Panc1 (cell line): ENCODE results near the gene RPL21. TPM values are rescaled to one million over a fixed set of nuclear protein-coding genes. Genes with fewer than 3 reads are reported as not detected.

Experiments used
- ATAC-seq: fragments of 200-7000 bp; cut with Tn5 transposase; 2 replicates; pipeline ENCODE4 v1.9.1; 2020; ENCODE audit warnings: mild to moderate bottlenecking, moderate library complexity
- BruUV-seq: library from RNA; stranded (reverse); fragments of 400-500 nt; replicated peaks from 2 replicates; lab custom pipeline; 2021; lab: Mats Ljungman, UMichigan
- CTCF ChIA-PET: fragments of 300-600 bp; sonication (Branson Sonifier 250); formaldehyde crosslinking; loops from one replicate; lab custom pipeline; 2022; ENCODE audit warnings: antibody characterized with exemption; lab: Charles Lee
- POLR2A ChIA-PET: fragments of 300-600 bp; sonication (Branson Sonifier 250); formaldehyde crosslinking; loops from one replicate; lab custom pipeline; 2022; ENCODE audit warnings: antibody characterized with exemption; lab: Charles Lee
- DNase-seq: peaks from one replicate; pipeline ENCODE4 v3.0.0-alpha.2; 2010; ENCODE audit warnings: low read depth, low spot score
- H3K27ac ChIP-seq: 2 replicates; pipeline ENCODE4 v1.5.1; 2011; ENCODE audit warnings: mild to moderate bottlenecking, low read length, inconsistent platforms
- H3K27me3 ChIP-seq: fragments of 200-500 bp; sonication (Bioruptor generic); 2 replicates; pipeline ENCODE4 v1.6.0; 2014; ENCODE audit warnings: low read length, inconsistent platforms; ENCODE audit not compliant: control insufficient read depth, insufficient read depth
- H3K36me3 ChIP-seq: fragments of 200-500 bp; sonication (Bioruptor generic); 2 replicates; pipeline ENCODE4 v1.5.1; 2014; ENCODE audit warnings: inconsistent platforms, mild to moderate bottlenecking, low read length, moderate library complexity; ENCODE audit not compliant: control insufficient read depth, insufficient read depth
- H3K4me1 ChIP-seq: 2 replicates; pipeline ENCODE4 v1.5.1; 2011; ENCODE audit warnings: inconsistent platforms, mild to moderate bottlenecking, low read length, moderate library complexity; ENCODE audit not compliant: control insufficient read depth, insufficient read depth
- H3K4me3 ChIP-seq, 2 experiments: 2 replicates each; pipeline ENCODE4 v1.5.1; 2011 to 2012; ENCODE audit warnings: low read depth in 2 of 2, low read length in 2 of 2, mild to moderate bottlenecking in 2 of 2, inconsistent platforms in 1 of 2, moderate library complexity in 1 of 2
- H3K9me3 ChIP-seq: fragments of 200-500 bp; sonication (Bioruptor generic); 2 replicates; pipeline ENCODE4 v1.5.1; 2014; ENCODE audit warnings: low read depth, mild to moderate bottlenecking, inconsistent platforms, low read length, moderate library complexity; ENCODE audit not compliant: control insufficient read depth, insufficient read depth
- CTCF ChIP-seq: fragments of 450-650 bp; IDR thresholded peaks from 2 replicates; pipeline ENCODE4 v1.5.1; 2017; ENCODE audit warnings: mild to moderate bottlenecking
- POLR2AphosphoS5 ChIP-seq: IDR thresholded peaks from 2 replicates; pipeline ENCODE4 v1.6.1; 2012; ENCODE audit warnings: mild to moderate bottlenecking, low read depth, low read length, moderate library complexity
- REST ChIP-seq, 2 experiments: IDR thresholded peaks; 2 replicates each; pipeline ENCODE4 v1.6.1; 2011 to 2012; ENCODE audit warnings: low read depth in 2 of 2, control low read depth in 1 of 2, low read length in 1 of 2, mild to moderate bottlenecking in 1 of 2, moderate library complexity in 1 of 2; ENCODE audit not compliant: insufficient read depth in 1 of 2
- SIN3A ChIP-seq: IDR thresholded peaks from 2 replicates; pipeline ENCODE4 v1.6.1; 2012; ENCODE audit warnings: low read depth, mild to moderate bottlenecking, low read length, moderate library complexity, borderline replicate concordance; ENCODE audit not compliant: insufficient read depth
- TCF7L2 ChIP-seq: IDR thresholded peaks from 2 replicates; pipeline ENCODE4 v1.6.1; 2011; ENCODE audit warnings: mild to moderate bottlenecking, low read depth, low read length, inconsistent platforms
- in situ Hi-C: cut with HindIII; loops from 2 replicates; pipeline ENCODE4 v1.10.0; 2016; ENCODE audit warnings: low sequenced_read_pairs, low pct_unique_long_range_greater_than_20kb
- intact Hi-C: fragments of 100-400 bp; cut with micrococcal nuclease; formaldehyde crosslinking; loops from one replicate; pipeline ENCODE4 v1.10.0; 2022; ENCODE audit not compliant: unreplicated experiment
- total RNA-seq: library from RNA; stranded (reverse); gene quantifications from one replicate; pipeline ENCODE4 v1.2.1, GENCODE V29; 2021; ENCODE audit not compliant: unreplicated experiment

Gene RPL21
- total RNA-seq, 1 experiment from 2014 or later: 702 TPM

- no peaks in the 10 kb centered on the region for H3K9me3 ChIP-seq
- POLR2A ChIA-PET: interaction anchor here (0.7 kb wide), 1 partner anchor 44 kb away, joined by 5 read pairs; no protein-coding TSS in a partner anchor
- no peaks in the 10 kb centered on the region for H3K36me3 ChIP-seq
- no peak overlapping the region for H3K27ac ChIP-seq
- H3K4me1 ChIP-seq: no peaks in the 10 kb centered on the region
- DNase-seq (no peak), ATAC-seq (no peak)
- intact Hi-C loops (no loop called here), in situ Hi-C loops (no loop called here)
- H3K4me3 ChIP-seq: no peak overlapping the region
- H3K27me3 ChIP-seq: no peaks in the 10 kb centered on the region
- BruUV-seq: no TSS peak
- CTCF ChIA-PET: no interaction called here
- TF ChIP-seq SIN3A: no peak
- no peak for TF ChIP-seq POLR2AphosphoS5
- no peak for TF ChIP-seq REST (IDR thresholded peaks at IDR 0.05; ENCODE audit: insufficient read depth in 1 of 2, low read depth in 2 of 2, low read length in 1 of 2)
- TF ChIP-seq TCF7L2: no peak
- TF ChIP-seq CTCF: no peak
Observed at GRCh38 chr13:27304099-27304498, 52.7 kb downstream of the RPL21 start.

GRCh38 chr13:27304611-27305010, 53.3 kb downstream of the RPL21 start:
- POLR2A ChIA-PET: no interaction called here

More at GRCh38 chr13:27304611-27305010, 53.3 kb downstream of the RPL21 start:
- no TSS peak for BruUV-seq
- Histone ChIP-seq H3K27me3 (no peaks in the 10 kb centered on the region), H3K27ac (no peak overlapping the region), H3K9me3 (no peaks in the 10 kb centered on the region), H3K4me3 (no peak overlapping the region), H3K4me1 (no peaks in the 10 kb centered on the region; the same call in 1 of the 2 replicates), H3K36me3 (no peaks in the 10 kb centered on the region)
- in situ Hi-C loops (no loop called here), intact Hi-C loops (no loop called here)
- CTCF ChIA-PET: no interaction called here
- ATAC-seq: no peak
- DNase-seq: no peak
- TF ChIP-seq REST (IDR thresholded peaks at IDR 0.05; ENCODE audit: insufficient read depth in 1 of 2, low read depth in 2 of 2, low read length in 1 of 2): no peak

Other genes with a start within 250 kb of the RPL21 start
- gene USP12, start 79.7 kb upstream of the RPL21 start, total RNA-seq: 82.0 TPM
- gene RASL11A, start 19.3 kb downstream of the RPL21 start, total RNA-seq: 136 TPM
- 111 TPM for gene GTF3A, start 173.1 kb downstream of the RPL21 start, total RNA-seq
- 20.7 TPM for gene MTIF3, start 199.0 kb downstream of the RPL21 start, total RNA-seq